Colon (tissue), 2 donors: Measurements from ENCODE around the gene KCNK7.
"Not testable (repeated sequence)": the region's sequence is repeated elsewhere in the genome, so short reads cannot be mapped to it uniquely, and the experiment has no call there.

Experiments used
- FAIRE-seq: peaks from 2 replicates; lab custom pipeline; 2012; peaks lifted over from hg19 to GRCh38; lab: Jason Lieb, UNC
- donor health status: control.
- donor health status: control.

The KCNK7 gene

GRCh38 chr11:65572356-65573051 is 23.1 kb downstream of the KCNK7 start, which contains the start of gene FAM89B:
TSS of gene FAM89B (plus strand) at chr11:65572538. CDS start at chr11:65572670, 132 bp downstream.
- FAIRE-seq: no peak

GRCh38 chr11:65571940-65572339 is 23.7 kb downstream of the KCNK7 start:
- FAIRE-seq: no peak

GRCh38 chr11:65571420-65571819 is 24.2 kb downstream of the KCNK7 start:
- no peak for FAIRE-seq

GRCh38 chr11:65569973-65570918 is 25.4 kb downstream of the KCNK7 start, which contains the start of gene ZNRD2:
TSS of gene ZNRD2 (plus strand) at chr11:65570477. CDS start at chr11:65570492, 15 bp downstream.
- no peak for FAIRE-seq

- no peak for FAIRE-seq
Observed at GRCh38 chr11:65569164-65569972, 26.2 kb downstream of the KCNK7 start.

- FAIRE-seq: no peak
Observed at GRCh38 chr11:65565624-65566453, 29.8 kb downstream of the KCNK7 start.

GRCh38 chr11:65564879-65565559 is 30.6 kb downstream of the KCNK7 start:
- FAIRE-seq: not testable (repeated sequence)

GRCh38 chr11:65563601-65564000 is 32.0 kb downstream of the KCNK7 start:
- no peak for FAIRE-seq

GRCh38 chr11:65562788-65563187 is 32.8 kb downstream of the KCNK7 start:
- FAIRE-seq: no peak

GRCh38 chr11:65562020-65562419 is 33.6 kb downstream of the KCNK7 start:
- FAIRE-seq: no peak

- no peak for FAIRE-seq
Observed at GRCh38 chr11:65560555-65561418, 34.8 kb downstream of the KCNK7 start.

GRCh38 chr11:65559951-65560537 is 35.6 kb downstream of the KCNK7 start:
- no peak for FAIRE-seq

GRCh38 chr11:65559535-65559934 is 36.1 kb downstream of the KCNK7 start:
- no peak for FAIRE-seq

GRCh38 chr11:65558930-65559509 is 36.6 kb downstream of the KCNK7 start:
- no peak for FAIRE-seq

GRCh38 chr11:65558002-65558929 is 37.3 kb downstream of the KCNK7 start, which contains the start of gene LTBP3:
TSS of gene LTBP3 (minus strand) at chr11:65558359. CDS start at chr11:65557959, 400 bp downstream.
- FAIRE-seq: no peak

- FAIRE-seq: no peak
Observed at GRCh38 chr11:65557280-65558001, 38.2 kb downstream of the KCNK7 start.
